ENCODE data around the gene RNF166. TPM values are rescaled to one million over a fixed set of nuclear protein-coding genes. Genes with fewer than 3 reads are reported as not detected.

Gene RNF166
- polyA plus RNA-seq, 3 donors, result 99.3 to 255 (median 120) TPM

GRCh38 chr16:88705801-88706228 is 393 bp downstream of the RNF166 start:
- H3K4me1 Mint-ChIP-seq, result peaks cover 49% of the 10 kb centered on the region
- no peak for TF ChIP-seq CTCF (IDR thresholded peaks at IDR 0.05)
- Histone ChIP-seq H3K79me2 (ENCODE audit: insufficient read depth, low read length) (peaks cover 61% of the 10 kb centered on the region), H2AFZ (ENCODE audit: insufficient read depth, low read depth, low read length, poor library complexity, severe bottlenecking) (no peak overlapping the region), H3K27me3 (ENCODE audit: control insufficient read depth in 2 of 2, insufficient read depth in 2 of 2, low read length in 2 of 2) (no peaks in the 10 kb centered on the region), H3K4me2 (replicated peaks; ENCODE audit: extremely low read depth, low read length, poor library complexity, severe bottlenecking) (peak overlapping the region; percentile 83), H3K27ac (ENCODE audit: low read depth in 1 of 2, low read length in 2 of 2) (peak overlapping the region; percentile 84 to 88), H3K36me3 (replicated peaks in 1 of 2; ENCODE audit: control insufficient read depth in 1 of 2, insufficient read depth in 2 of 2, low read length in 2 of 2) (peaks cover 0 to 4% of the 10 kb centered on the region in 2 donors), H3K4me1 (ENCODE audit: control insufficient read depth in 1 of 2, insufficient read depth in 2 of 2, low read length in 2 of 2) (peaks cover 53 to 62% of the 10 kb centered on the region in 2 donors), H3K9me3 (replicated peaks in 1 of 2; ENCODE audit: control insufficient read depth in 1 of 2, insufficient read depth in 1 of 2, low read length in 2 of 2) (no peaks in the 10 kb centered on the region), H3K4me3 (replicated peaks in 1 of 3; ENCODE audit: low read depth in 2 of 3, low read length in 3 of 3) (peak overlapping the region; percentile 78 to 96 (median 93)), H4K20me1 (ENCODE audit: insufficient read depth, low read length) (peaks cover 12% of the 10 kb centered on the region), H3K9ac (ENCODE audit: insufficient read depth, low read length, poor library complexity, severe bottlenecking) (peak overlapping the region; percentile 79)
- peak overlapping the region; percentile 99 for H3K4me3 Mint-ChIP-seq
- WGBS (ENCODE audit: insufficient coverage), result under 1% methylated on average over 57 of the region's 57 CpGs
- peak overlapping the region; percentile 90 to 99 (median 98) for H3K27ac Mint-ChIP-seq
- peaks cover 0 to 2% (median 0%) of the 10 kb centered on the region in 7 donors for H3K9me3 Mint-ChIP-seq
- H3K27me3 Mint-ChIP-seq (ENCODE audit: low read depth in 3 of 3), result peaks cover 0 to 4% (median 3%) of the 10 kb centered on the region in 3 donors
- H3K36me3 Mint-ChIP-seq, result peaks cover 15 to 34% of the 10 kb centered on the region in 2 donors
- intact Hi-C loops (cut with micrococcal nuclease), result loop anchor here (2.0 to 10.0 kb wide), 3 partner anchors 135 to 751 kb away; partner anchors contain the start of genes BANP (in 1 of the 2) and ZC3H18 (in 1 of the 2)
- DNase-seq, result no peak

- Histone ChIP-seq H4K20me1 (ENCODE audit: insufficient read depth, low read length) (peaks cover 18% of the 10 kb centered on the region), H3K9ac (ENCODE audit: insufficient read depth, low read length, poor library complexity, severe bottlenecking) (peak overlapping the region; percentile 79), H3K4me1 (ENCODE audit: control insufficient read depth in 1 of 2, insufficient read depth in 2 of 2, low read length in 2 of 2) (peaks cover 60 to 68% of the 10 kb centered on the region in 2 donors), H3K79me2 (ENCODE audit: insufficient read depth, low read length) (peaks cover 67% of the 10 kb centered on the region), H3K4me2 (replicated peaks; ENCODE audit: extremely low read depth, low read length, poor library complexity, severe bottlenecking) (peak overlapping the region; percentile 83), H3K36me3 (replicated peaks in 1 of 2; ENCODE audit: control insufficient read depth in 1 of 2, insufficient read depth in 2 of 2, low read length in 2 of 2) (peaks cover 4 to 6% of the 10 kb centered on the region in 2 donors), H3K27me3 (ENCODE audit: control insufficient read depth in 2 of 2, insufficient read depth in 2 of 2, low read length in 2 of 2) (no peaks in the 10 kb centered on the region), H3K9me3 (replicated peaks in 1 of 2; ENCODE audit: control insufficient read depth in 1 of 2, insufficient read depth in 1 of 2, low read length in 2 of 2) (no peaks in the 10 kb centered on the region), H3K4me3 (replicated peaks in 1 of 3; ENCODE audit: low read depth in 2 of 3, low read length in 3 of 3) (peak overlapping the region; percentile 78 to 96 (median 93)), H3K27ac (ENCODE audit: low read depth in 1 of 2, low read length in 2 of 2) (peak overlapping the region; percentile 84 to 88), H2AFZ (ENCODE audit: insufficient read depth, low read depth, low read length, poor library complexity, severe bottlenecking) (no peak overlapping the region)
- Mint-ChIP-seq H3K36me3 (peaks cover 18 to 35% of the 10 kb centered on the region in 2 donors), H3K27me3 (ENCODE audit: low read depth in 3 of 3) (peaks cover 0 to 4% (median 3%) of the 10 kb centered on the region in 3 donors), H3K27ac (peak overlapping the region; percentile 90 to 99 (median 98)), H3K4me1 (peaks cover 55% of the 10 kb centered on the region), H3K9me3 (peaks cover 0 to 2% (median 0%) of the 10 kb centered on the region in 7 donors), H3K4me3 (peak overlapping the region; percentile 99)
- no peak for TF ChIP-seq CTCF (IDR thresholded peaks at IDR 0.05)
- peak; percentile 60 to 82 (median 75) for DNase-seq
- intact Hi-C loops (cut with micrococcal nuclease), result loop anchor here (2.0 to 10.0 kb wide), 3 partner anchors 134 to 750 kb away; partner anchors contain the start of genes BANP (in 1 of the 2) and ZC3H18 (in 1 of the 2)
- WGBS (ENCODE audit: insufficient coverage), result 11% methylated on average over 9 of the region's 9 CpGs
These were observed 1.0 kb downstream of the RNF166 start for GRCh38 chr16:88705076-88705684.

Measured in CD14-positive monocyte (primary cell).